ENCODE measurements around the gene HIBCH.

HIBCH gene

GRCh38 chr2:190355968-190356644 lies 36.5 kb upstream of the HIBCH start:
- Histone ChIP-seq H3K4me1 (ENCODE audit: insufficient read depth, low read length) (peaks cover 30% of the 10 kb centered on the region), H3K9ac (ENCODE audit: low read length) (no peak overlapping the region), H3K27me3 (ENCODE audit: control insufficient read depth in 1 of 2, insufficient read depth in 2 of 2, low read length in 2 of 2) (no peaks in the 10 kb centered on the region), H3K4me3 (ENCODE audit: low read depth in 1 of 2, low read length in 2 of 2) (no peak overlapping the region), H3K27ac (ENCODE audit: low read depth, low read length) (no peak overlapping the region), H3K9me3 (ENCODE audit: low read length) (no peaks in the 10 kb centered on the region), H3K36me3 (ENCODE audit: insufficient read depth, low read length) (no peaks in the 10 kb centered on the region)

GRCh38 chr2:190354003-190354690 lies 34.5 kb upstream of the HIBCH start:
- Histone ChIP-seq H3K4me1 (ENCODE audit: insufficient read depth, low read length) (peaks cover 30% of the 10 kb centered on the region), H3K9ac (ENCODE audit: low read length) (no peak overlapping the region), H3K4me3 (ENCODE audit: low read depth in 1 of 2, low read length in 2 of 2) (no peak overlapping the region), H3K27ac (ENCODE audit: low read depth, low read length) (peak overlapping the region; percentile 3), H3K36me3 (ENCODE audit: insufficient read depth, low read length) (no peaks in the 10 kb centered on the region), H3K9me3 (ENCODE audit: low read length) (no peaks in the 10 kb centered on the region), H3K27me3 (ENCODE audit: control insufficient read depth in 1 of 2, insufficient read depth in 2 of 2, low read length in 2 of 2) (no peaks in the 10 kb centered on the region)

GRCh38 chr2:190353537-190353899 lies 33.9 kb upstream of the HIBCH start:
- Histone ChIP-seq H3K9me3 (ENCODE audit: low read length) (no peaks in the 10 kb centered on the region), H3K4me1 (ENCODE audit: insufficient read depth, low read length) (peaks cover 25% of the 10 kb centered on the region), H3K27ac (ENCODE audit: low read depth, low read length) (peak overlapping the region; percentile 3), H3K4me3 (ENCODE audit: low read depth in 1 of 2, low read length in 2 of 2) (no peak overlapping the region), H3K27me3 (ENCODE audit: control insufficient read depth in 1 of 2, insufficient read depth in 2 of 2, low read length in 2 of 2) (no peaks in the 10 kb centered on the region), H3K36me3 (ENCODE audit: insufficient read depth, low read length) (no peaks in the 10 kb centered on the region), H3K9ac (ENCODE audit: low read length) (no peak overlapping the region)

- Histone ChIP-seq H3K36me3 (ENCODE audit: insufficient read depth, low read length) (no peaks in the 10 kb centered on the region), H3K9me3 (ENCODE audit: low read length) (no peaks in the 10 kb centered on the region), H3K9ac (ENCODE audit: low read length) (no peak overlapping the region), H3K27ac (ENCODE audit: low read depth, low read length) (peak overlapping the region; percentile 3), H3K27me3 (ENCODE audit: control insufficient read depth in 1 of 2, insufficient read depth in 2 of 2, low read length in 2 of 2) (no peaks in the 10 kb centered on the region), H3K4me3 (ENCODE audit: low read depth in 1 of 2, low read length in 2 of 2) (no peak overlapping the region), H3K4me1 (ENCODE audit: insufficient read depth, low read length) (peaks cover 22% of the 10 kb centered on the region)
Measured at GRCh38 chr2:190352668-190353536, 33.3 kb upstream of the HIBCH start.

- no peaks in the 10 kb centered on the region for H3K9me3 ChIP-seq (ENCODE audit: low read length)
- H3K4me3 ChIP-seq (ENCODE audit: low read depth in 1 of 2, low read length in 2 of 2): no peak overlapping the region
- no peaks in the 10 kb centered on the region for H3K36me3 ChIP-seq (ENCODE audit: insufficient read depth, low read length)
- no peak overlapping the region for H3K9ac ChIP-seq (ENCODE audit: low read length)
- no peak overlapping the region for H3K27ac ChIP-seq (ENCODE audit: low read depth, low read length)
- no peaks in the 10 kb centered on the region for H3K27me3 ChIP-seq (ENCODE audit: control insufficient read depth in 1 of 2, insufficient read depth in 2 of 2, low read length in 2 of 2)
- H3K4me1 ChIP-seq (ENCODE audit: insufficient read depth, low read length): peaks cover 18% of the 10 kb centered on the region
Measured at GRCh38 chr2:190351955-190352354, 32.3 kb upstream of the HIBCH start.

- Histone ChIP-seq H3K4me1 (ENCODE audit: insufficient read depth, low read length) (peaks cover 13% of the 10 kb centered on the region), H3K36me3 (ENCODE audit: insufficient read depth, low read length) (no peaks in the 10 kb centered on the region), H3K9me3 (ENCODE audit: low read length) (no peaks in the 10 kb centered on the region), H3K27me3 (ENCODE audit: control insufficient read depth in 1 of 2, insufficient read depth in 2 of 2, low read length in 2 of 2) (no peaks in the 10 kb centered on the region), H3K27ac (ENCODE audit: low read depth, low read length) (no peak overlapping the region), H3K4me3 (ENCODE audit: low read depth in 1 of 2, low read length in 2 of 2) (no peak overlapping the region), H3K9ac (ENCODE audit: low read length) (no peak overlapping the region)
Measured at GRCh38 chr2:190350371-190350770, 30.7 kb upstream of the HIBCH start.

- Histone ChIP-seq H3K9me3 (ENCODE audit: low read length) (no peaks in the 10 kb centered on the region), H3K4me1 (ENCODE audit: insufficient read depth, low read length) (peaks cover 13% of the 10 kb centered on the region), H3K4me3 (ENCODE audit: low read depth in 1 of 2, low read length in 2 of 2) (peak overlapping the region; percentile 61 to 90), H3K9ac (ENCODE audit: low read length) (peak overlapping the region; percentile 58), H3K27me3 (ENCODE audit: control insufficient read depth in 1 of 2, insufficient read depth in 2 of 2, low read length in 2 of 2) (no peaks in the 10 kb centered on the region), H3K27ac (ENCODE audit: low read depth, low read length) (peak overlapping the region; percentile 90), H3K36me3 (ENCODE audit: insufficient read depth, low read length) (no peaks in the 10 kb centered on the region)
Measured at GRCh38 chr2:190344276-190344827, 24.7 kb upstream of the HIBCH start.

- no peaks in the 10 kb centered on the region for H3K36me3 ChIP-seq (ENCODE audit: insufficient read depth, low read length)
Measured at GRCh38 chr2:190343536-190344275, 24.1 kb upstream of the HIBCH start, which contains the start of gene INPP1. Gene INPP1, plus strand, starts transcription at chr2:190343589. Its CDS starts 16,514 bp downstream, at chr2:190360103.

GRCh38 chr2:190343089-190343535 lies 23.5 kb upstream of the HIBCH start:
- H3K27me3 ChIP-seq (ENCODE audit: control insufficient read depth in 1 of 2, insufficient read depth in 2 of 2, low read length in 2 of 2): no peaks in the 10 kb centered on the region
- peak overlapping the region; percentile 90 for H3K27ac ChIP-seq (ENCODE audit: low read depth, low read length)
- H3K9ac ChIP-seq (ENCODE audit: low read length): peak overlapping the region; percentile 58
- no peaks in the 10 kb centered on the region for H3K9me3 ChIP-seq (ENCODE audit: low read length)
- peak overlapping the region; percentile 61 to 90 for H3K4me3 ChIP-seq (ENCODE audit: low read depth in 1 of 2, low read length in 2 of 2)
- H3K36me3 ChIP-seq (ENCODE audit: insufficient read depth, low read length): no peaks in the 10 kb centered on the region
- H3K4me1 ChIP-seq (ENCODE audit: insufficient read depth, low read length): peaks cover 16% of the 10 kb centered on the region

More at GRCh38 chr2:190343536-190344275, 24.1 kb upstream of the HIBCH start, which contains the start of gene INPP1:
- peak within 1 kb of the TSS; percentile 58 for H3K9ac ChIP-seq (ENCODE audit: low read length)
- H3K4me3 ChIP-seq (ENCODE audit: low read depth in 1 of 2, low read length in 2 of 2): peak within 1 kb of the TSS; percentile 61 to 90
- H3K4me1 ChIP-seq (ENCODE audit: insufficient read depth, low read length): peaks cover 13% of the 10 kb centered on the region
- no peaks in the 10 kb centered on the region for H3K9me3 ChIP-seq (ENCODE audit: low read length)
- H3K27me3 ChIP-seq (ENCODE audit: control insufficient read depth in 1 of 2, insufficient read depth in 2 of 2, low read length in 2 of 2): no peaks in the 10 kb centered on the region
- H3K27ac ChIP-seq (ENCODE audit: low read depth, low read length): peak within 1 kb of the TSS; percentile 90

- peaks cover 20% of the 10 kb centered on the region for H3K4me1 ChIP-seq (ENCODE audit: insufficient read depth, low read length)
- H3K27me3 ChIP-seq (ENCODE audit: control insufficient read depth in 1 of 2, insufficient read depth in 2 of 2, low read length in 2 of 2): no peaks in the 10 kb centered on the region
- H3K9ac ChIP-seq (ENCODE audit: low read length): no peak overlapping the region
- H3K27ac ChIP-seq (ENCODE audit: low read depth, low read length): no peak overlapping the region
- no peaks in the 10 kb centered on the region for H3K36me3 ChIP-seq (ENCODE audit: insufficient read depth, low read length)
- H3K4me3 ChIP-seq (ENCODE audit: low read depth in 1 of 2, low read length in 2 of 2): no peak overlapping the region
- no peaks in the 10 kb centered on the region for H3K9me3 ChIP-seq (ENCODE audit: low read length)
Measured at GRCh38 chr2:190342611-190343010, 23.0 kb upstream of the HIBCH start.

Measured in muscle layer of colon (tissue), 2 donors.